Subcutaneous abdominal adipose tissue (tissue), 5 donors: ENCODE data around the gene CALN1.

ENCODE experiments used
- H3K27ac ChIP-seq: one replicate; pipeline ENCODE4 v1.7.0; 2013; ENCODE audit warnings: low read depth, mild to moderate bottlenecking, inconsistent platforms, low read length, moderate library complexity
- H3K27me3 ChIP-seq, 5 donors: one replicate each; pipeline ENCODE4 v1.7.0; 2013; ENCODE audit warnings: low read length in 5 of 5, inconsistent platforms in 1 of 5; ENCODE audit not compliant: control insufficient read depth in 5 of 5, insufficient read depth in 4 of 5
- H3K36me3 ChIP-seq, 5 donors: one replicate each; pipeline ENCODE4 v1.7.0; 2013; ENCODE audit warnings: low read length in 5 of 5; ENCODE audit not compliant: control insufficient read depth in 5 of 5, insufficient read depth in 5 of 5
- H3K4me1 ChIP-seq, 5 donors: one replicate each; pipeline ENCODE4 v1.7.0; 2013; ENCODE audit warnings: low read length in 5 of 5, mild to moderate bottlenecking in 3 of 5, moderate library complexity in 1 of 5; ENCODE audit not compliant: control insufficient read depth in 5 of 5, insufficient read depth in 5 of 5
- H3K4me3 ChIP-seq, 5 donors: one replicate each; pipeline ENCODE4 v1.7.0; 2013; ENCODE audit warnings: low read length in 5 of 5, low read depth in 1 of 5
- H3K9ac ChIP-seq, 5 donors: one replicate each; pipeline ENCODE4 v1.7.0; 2013; ENCODE audit warnings: low read length in 5 of 5, mild to moderate bottlenecking in 4 of 5, moderate library complexity in 3 of 5
- H3K9me3 ChIP-seq, 5 donors: one replicate each; pipeline ENCODE4 v1.7.0; 2013; ENCODE audit warnings: low read length in 5 of 5; ENCODE audit not compliant: control insufficient read depth in 5 of 5
- donor health status: healthy.
- donor health status: healthy.
- donor health status: healthy.
- donor health status: healthy.
- donor health status: healthy.

CALN1 gene

GRCh38 chr7:72283309-72283708 lies 128.8 kb downstream of the CALN1 start:
- Histone ChIP-seq H3K4me1 (peaks cover 0 to 14% (median 6%) of the 10 kb centered on the region in 5 donors), H3K4me3 (no peak overlapping the region), H3K27ac (no peak overlapping the region), H3K9ac (no peak overlapping the region), H3K36me3 (no peaks in the 10 kb centered on the region), H3K27me3 (no peaks in the 10 kb centered on the region), H3K9me3 (peaks cover 0 to 6% (median 3%) of the 10 kb centered on the region in 5 donors)

- Histone ChIP-seq H3K27me3 (peaks cover 0 to 6% (median 0%) of the 10 kb centered on the region in 5 donors), H3K4me1 (peaks cover 0 to 5% (median 0%) of the 10 kb centered on the region in 5 donors), H3K36me3 (no peaks in the 10 kb centered on the region), H3K9me3 (peaks cover 3 to 10% (median 7%) of the 10 kb centered on the region in 5 donors), H3K9ac (no peak overlapping the region), H3K27ac (no peak overlapping the region), H3K4me3 (no peak overlapping the region)
Observed at GRCh38 chr7:72281308-72281707, 130.8 kb downstream of the CALN1 start.

GRCh38 chr7:72279203-72279602 lies 132.9 kb downstream of the CALN1 start:
- Histone ChIP-seq H3K4me1 (no peaks in the 10 kb centered on the region), H3K9ac (no peak overlapping the region), H3K27me3 (peaks cover 0 to 6% (median 0%) of the 10 kb centered on the region in 5 donors), H3K27ac (no peak overlapping the region), H3K9me3 (peaks cover 8 to 17% (median 17%) of the 10 kb centered on the region in 5 donors), H3K4me3 (no peak overlapping the region), H3K36me3 (no peaks in the 10 kb centered on the region)

- peaks cover 6 to 17% (median 16%) of the 10 kb centered on the region in 5 donors for H3K9me3 ChIP-seq
- H3K4me1 ChIP-seq, result no peaks in the 10 kb centered on the region
- no peak overlapping the region for H3K4me3 ChIP-seq
- no peak overlapping the region for H3K9ac ChIP-seq
- H3K36me3 ChIP-seq, result no peaks in the 10 kb centered on the region
- H3K27me3 ChIP-seq, result peaks cover 0 to 6% (median 0%) of the 10 kb centered on the region in 5 donors
- H3K27ac ChIP-seq, result no peak overlapping the region
Observed at GRCh38 chr7:72278550-72278949, 133.6 kb downstream of the CALN1 start.

GRCh38 chr7:72275382-72276070 lies 136.6 kb downstream of the CALN1 start:
- Histone ChIP-seq H3K27ac (no peak overlapping the region), H3K9me3 (peaks cover 7 to 22% (median 14%) of the 10 kb centered on the region in 5 donors), H3K36me3 (no peaks in the 10 kb centered on the region), H3K9ac (no peak overlapping the region), H3K27me3 (peaks cover 0 to 6% (median 0%) of the 10 kb centered on the region in 5 donors), H3K4me1 (no peaks in the 10 kb centered on the region), H3K4me3 (no peak overlapping the region)

- H3K27ac ChIP-seq, result no peak overlapping the region
- no peak overlapping the region for H3K4me3 ChIP-seq
- no peaks in the 10 kb centered on the region for H3K36me3 ChIP-seq
- peaks cover 7 to 26% (median 13%) of the 10 kb centered on the region in 5 donors for H3K9me3 ChIP-seq
- peaks cover 0 to 4% (median 0%) of the 10 kb centered on the region in 5 donors for H3K27me3 ChIP-seq
- no peaks in the 10 kb centered on the region for H3K4me1 ChIP-seq
- H3K9ac ChIP-seq, result no peak overlapping the region
Observed at GRCh38 chr7:72272479-72272878, 139.7 kb downstream of the CALN1 start.

- H3K9ac ChIP-seq, result no peak overlapping the region
- no peaks in the 10 kb centered on the region for H3K27me3 ChIP-seq
- H3K4me1 ChIP-seq, result no peaks in the 10 kb centered on the region
- no peaks in the 10 kb centered on the region for H3K36me3 ChIP-seq
- no peak overlapping the region for H3K4me3 ChIP-seq
- no peak overlapping the region for H3K27ac ChIP-seq
- peaks cover 0 to 10% (median 4%) of the 10 kb centered on the region in 5 donors for H3K9me3 ChIP-seq
Observed at GRCh38 chr7:72268796-72269195, 143.3 kb downstream of the CALN1 start.

- peaks cover 0 to 10% (median 4%) of the 10 kb centered on the region in 5 donors for H3K9me3 ChIP-seq
- no peak overlapping the region for H3K4me3 ChIP-seq
- H3K4me1 ChIP-seq, result no peaks in the 10 kb centered on the region
- H3K9ac ChIP-seq, result no peak overlapping the region
- no peak overlapping the region for H3K27ac ChIP-seq
- no peaks in the 10 kb centered on the region for H3K36me3 ChIP-seq
- no peaks in the 10 kb centered on the region for H3K27me3 ChIP-seq
Observed at GRCh38 chr7:72268090-72268489, 144.0 kb downstream of the CALN1 start.

- Histone ChIP-seq H3K9me3 (peaks cover 0 to 10% (median 4%) of the 10 kb centered on the region in 5 donors), H3K27ac (no peak overlapping the region), H3K4me3 (no peak overlapping the region), H3K36me3 (no peaks in the 10 kb centered on the region), H3K9ac (no peak overlapping the region), H3K27me3 (no peaks in the 10 kb centered on the region), H3K4me1 (no peaks in the 10 kb centered on the region)
Observed at GRCh38 chr7:72267291-72267800, 144.8 kb downstream of the CALN1 start.

- no peaks in the 10 kb centered on the region for H3K36me3 ChIP-seq
- H3K9ac ChIP-seq, result no peak overlapping the region
- no peak overlapping the region for H3K4me3 ChIP-seq
- H3K27me3 ChIP-seq, result no peaks in the 10 kb centered on the region
- H3K27ac ChIP-seq, result no peak overlapping the region
- peaks cover 0 to 10% (median 4%) of the 10 kb centered on the region in 5 donors for H3K9me3 ChIP-seq
- no peaks in the 10 kb centered on the region for H3K4me1 ChIP-seq
Observed at GRCh38 chr7:72266771-72267170, 145.4 kb downstream of the CALN1 start.
